ENCODE data around the gene AUTS2.
"Not testable (repeated sequence)": the region's sequence is repeated elsewhere in the genome, so short reads cannot be mapped to it uniquely, and the experiment has no call there.

AUTS2 gene

DNA sequence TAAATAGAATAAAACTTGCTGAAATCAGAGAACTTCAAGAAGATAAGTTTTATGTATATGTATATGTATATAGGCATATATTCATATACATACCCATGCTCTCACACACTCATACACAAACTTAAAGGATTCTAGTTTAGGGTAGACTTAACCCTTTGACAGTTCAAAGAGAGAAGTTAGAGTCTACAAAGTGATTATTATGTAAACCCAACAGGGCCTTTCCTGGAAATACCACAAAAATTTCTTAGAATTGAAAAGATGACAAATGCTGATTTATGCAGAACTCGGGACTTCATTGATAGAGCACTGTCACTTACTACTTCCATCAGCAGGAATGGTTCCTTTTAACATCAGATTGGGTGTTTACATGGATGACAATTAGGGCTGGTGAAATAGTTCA lies 763.5 kb downstream of the AUTS2 start:
- TF ChIP-seq, protein P1, sequence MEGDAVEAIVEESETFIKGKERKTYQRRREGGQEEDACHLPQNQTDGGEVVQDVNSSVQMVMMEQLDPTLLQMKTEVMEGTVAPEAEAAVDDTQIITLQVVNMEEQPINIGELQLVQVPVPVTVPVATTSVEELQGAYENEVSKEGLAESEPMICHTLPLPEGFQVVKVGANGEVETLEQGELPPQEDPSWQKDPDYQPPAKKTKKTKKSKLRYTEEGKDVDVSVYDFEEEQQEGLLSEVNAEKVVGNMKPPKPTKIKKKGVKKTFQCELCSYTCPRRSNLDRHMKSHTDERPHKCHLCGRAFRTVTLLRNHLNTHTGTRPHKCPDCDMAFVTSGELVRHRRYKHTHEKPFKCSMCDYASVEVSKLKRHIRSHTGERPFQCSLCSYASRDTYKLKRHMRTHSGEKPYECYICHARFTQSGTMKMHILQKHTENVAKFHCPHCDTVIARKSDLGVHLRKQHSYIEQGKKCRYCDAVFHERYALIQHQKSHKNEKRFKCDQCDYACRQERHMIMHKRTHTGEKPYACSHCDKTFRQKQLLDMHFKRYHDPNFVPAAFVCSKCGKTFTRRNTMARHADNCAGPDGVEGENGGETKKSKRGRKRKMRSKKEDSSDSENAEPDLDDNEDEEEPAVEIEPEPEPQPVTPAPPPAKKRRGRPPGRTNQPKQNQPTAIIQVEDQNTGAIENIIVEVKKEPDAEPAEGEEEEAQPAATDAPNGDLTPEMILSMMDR (conservative IDR thresholded peaks at IDR 0.05; ENCODE audit: low read length): no peak
- TF ChIP-seq EZH2phosphoT487 (IDR thresholded peaks at IDR 0.05; ENCODE audit: borderline replicate concordance): no peak
- H3K79me2 ChIP-seq (ENCODE audit: insufficient read depth, low read length): no peaks in the 10 kb centered on the region
- H3F3A ChIP-seq (ENCODE audit: low read depth): no peaks in the 10 kb centered on the region
- H2AFZ ChIP-seq (ENCODE audit: low read length): no peak overlapping the region
- no peaks in the 10 kb centered on the region for H3K9me2 ChIP-seq (replicated peaks; ENCODE audit: low read depth, low read length)
- H3K4me2 ChIP-seq (ENCODE audit: low read depth, low read length, poor library complexity, severe bottlenecking): no peak overlapping the region
- H3K4me3 ChIP-seq (ENCODE audit: low read length, poor library complexity, severe bottlenecking): no peak overlapping the region
- no peaks in the 10 kb centered on the region for H3K4me1 ChIP-seq (ENCODE audit: insufficient read depth, low read length, poor library complexity, severe bottlenecking)
- H3K36me3 ChIP-seq (ENCODE audit: insufficient read depth, low read length): no peaks in the 10 kb centered on the region
- H3K27me3 ChIP-seq (ENCODE audit: insufficient read depth, low read length, poor library complexity, severe bottlenecking): no peaks in the 10 kb centered on the region
- H4K20me1 ChIP-seq (ENCODE audit: insufficient read depth, low read length, poor library complexity, severe bottlenecking): no peaks in the 10 kb centered on the region
- no peaks in the 10 kb centered on the region for H3K9me3 ChIP-seq (ENCODE audit: insufficient read depth, low read depth, low read length)
- no peak overlapping the region for H3K9ac ChIP-seq (ENCODE audit: low read depth, low read length, poor library complexity, severe bottlenecking)

DNA sequence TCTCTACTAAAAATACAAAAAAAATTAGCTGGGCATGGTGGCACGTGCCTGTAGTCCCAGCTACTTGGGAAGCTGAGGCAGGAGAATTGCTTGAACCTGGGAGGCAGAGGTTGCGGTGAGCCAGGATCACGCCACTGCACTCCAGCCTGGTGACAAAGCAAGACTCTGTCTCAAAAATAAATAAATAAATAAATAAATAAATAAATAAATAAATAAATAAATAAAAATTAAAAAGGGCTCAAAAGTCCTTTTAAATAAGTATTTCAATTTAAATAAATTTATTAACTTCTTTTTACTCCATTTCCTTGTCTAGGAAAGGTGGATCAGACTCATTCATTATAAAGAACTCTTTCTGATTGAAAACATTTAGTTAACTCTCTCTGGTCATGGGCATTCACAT lies 766.1 kb downstream of the AUTS2 start:
- not testable (repeated sequence) for H3K9me2 ChIP-seq (replicated peaks; ENCODE audit: low read depth, low read length); H3K9ac ChIP-seq (ENCODE audit: low read depth, low read length, poor library complexity, severe bottlenecking); H3F3A ChIP-seq (ENCODE audit: low read depth); H2AFZ ChIP-seq (ENCODE audit: low read length); H3K4me2 ChIP-seq (ENCODE audit: low read depth, low read length, poor library complexity, severe bottlenecking); H3K4me3 ChIP-seq (ENCODE audit: low read length, poor library complexity, severe bottlenecking); H4K20me1 ChIP-seq (ENCODE audit: insufficient read depth, low read length, poor library complexity, severe bottlenecking); H3K36me3 ChIP-seq (ENCODE audit: insufficient read depth, low read length); H3K79me2 ChIP-seq (ENCODE audit: insufficient read depth, low read length); H3K9me3 ChIP-seq (ENCODE audit: insufficient read depth, low read depth, low read length); H3K27me3 ChIP-seq (ENCODE audit: insufficient read depth, low read length, poor library complexity, severe bottlenecking); H3K4me1 ChIP-seq (ENCODE audit: insufficient read depth, low read length, poor library complexity, severe bottlenecking)

DNA sequence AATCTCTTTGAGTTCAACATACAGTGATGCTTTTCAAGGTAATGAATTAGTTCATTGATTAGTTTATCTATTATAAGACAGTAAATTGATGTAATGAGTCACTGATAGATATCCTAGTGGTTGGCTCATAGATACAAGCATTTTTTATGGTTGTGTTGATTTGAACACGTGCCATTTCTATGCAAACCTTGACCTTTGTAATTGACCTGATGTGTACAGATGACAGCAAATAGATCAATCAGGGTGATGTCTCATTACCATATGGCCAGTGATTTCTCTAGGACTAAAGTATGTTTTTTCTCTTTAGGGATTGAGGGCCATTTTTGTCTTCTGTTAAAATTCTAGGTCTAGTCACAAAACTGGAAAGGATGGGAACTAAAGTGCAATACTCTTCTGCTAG lies 773.4 kb downstream of the AUTS2 start:
- no peak overlapping the region for H2AFZ ChIP-seq (ENCODE audit: low read length)
- no peak overlapping the region for H3K9ac ChIP-seq (ENCODE audit: low read depth, low read length, poor library complexity, severe bottlenecking)
- TF ChIP-seq EZH2phosphoT487 (IDR thresholded peaks at IDR 0.05; ENCODE audit: borderline replicate concordance): no peak
- TF ChIP-seq, protein P1 (conservative IDR thresholded peaks at IDR 0.05; ENCODE audit: low read length): no peak
- H4K20me1 ChIP-seq (ENCODE audit: insufficient read depth, low read length, poor library complexity, severe bottlenecking): no peaks in the 10 kb centered on the region
- peaks cover 6% of the 10 kb centered on the region for H3K4me1 ChIP-seq (ENCODE audit: insufficient read depth, low read length, poor library complexity, severe bottlenecking)
- no peaks in the 10 kb centered on the region for H3K9me2 ChIP-seq (replicated peaks; ENCODE audit: low read depth, low read length)
- H3K79me2 ChIP-seq (ENCODE audit: insufficient read depth, low read length): no peaks in the 10 kb centered on the region
- no peaks in the 10 kb centered on the region for H3K9me3 ChIP-seq (ENCODE audit: insufficient read depth, low read depth, low read length)
- H3K4me3 ChIP-seq (ENCODE audit: low read length, poor library complexity, severe bottlenecking): no peak overlapping the region
- no peaks in the 10 kb centered on the region for H3K27me3 ChIP-seq (ENCODE audit: insufficient read depth, low read length, poor library complexity, severe bottlenecking)
- no peaks in the 10 kb centered on the region for H3K36me3 ChIP-seq (ENCODE audit: insufficient read depth, low read length)
- H3K4me2 ChIP-seq (ENCODE audit: low read depth, low read length, poor library complexity, severe bottlenecking): no peak overlapping the region
- no peaks in the 10 kb centered on the region for H3F3A ChIP-seq (ENCODE audit: low read depth)

DNA sequence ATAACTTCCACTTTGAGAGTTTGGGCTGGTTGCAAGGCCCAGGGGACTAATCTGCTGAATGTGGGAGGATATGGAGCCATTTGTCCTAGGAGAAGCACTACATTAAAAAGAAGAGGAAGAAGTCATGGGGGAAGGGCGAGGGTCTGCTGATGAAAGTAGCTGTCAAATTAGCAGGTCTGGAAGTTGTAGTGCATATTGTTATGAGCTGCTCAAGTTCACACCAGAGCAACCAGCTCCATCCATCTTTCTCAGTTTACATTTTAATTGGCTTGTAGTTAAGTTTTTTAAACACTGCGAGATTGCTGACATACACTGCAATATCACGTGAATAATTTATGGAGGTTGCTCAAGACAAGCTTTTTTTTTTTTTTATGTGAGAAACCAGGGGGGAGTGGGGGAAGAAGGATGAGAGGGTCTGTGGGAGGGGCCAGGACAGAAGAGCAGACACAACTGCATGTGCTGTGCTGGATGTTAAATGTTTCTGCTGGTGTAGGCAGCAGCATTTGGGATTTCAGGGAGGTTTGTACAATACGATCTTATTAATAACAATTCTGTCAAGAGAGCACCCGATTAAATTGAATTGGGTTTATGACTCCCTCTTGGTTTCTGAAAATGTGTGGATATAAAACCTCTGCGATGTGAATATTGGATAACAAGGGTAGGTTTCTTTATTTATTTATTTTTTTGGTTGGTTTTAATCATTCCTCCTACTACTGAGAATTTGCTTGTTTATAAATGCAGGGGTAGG lies 774.7 kb downstream of the AUTS2 start:
- no peaks in the 10 kb centered on the region for H3K79me2 ChIP-seq (ENCODE audit: insufficient read depth, low read length)
- H3K27me3 ChIP-seq (ENCODE audit: insufficient read depth, low read length, poor library complexity, severe bottlenecking): no peaks in the 10 kb centered on the region
- H2AFZ ChIP-seq (ENCODE audit: low read length): no peak overlapping the region
- H3K9me2 ChIP-seq (replicated peaks; ENCODE audit: low read depth, low read length): no peaks in the 10 kb centered on the region
- no peak overlapping the region for H3K9ac ChIP-seq (ENCODE audit: low read depth, low read length, poor library complexity, severe bottlenecking)
- no peaks in the 10 kb centered on the region for H3K9me3 ChIP-seq (ENCODE audit: insufficient read depth, low read depth, low read length)
- peaks cover 6% of the 10 kb centered on the region for H3K4me1 ChIP-seq (ENCODE audit: insufficient read depth, low read length, poor library complexity, severe bottlenecking)
- TF ChIP-seq, protein P1 (conservative IDR thresholded peaks at IDR 0.05; ENCODE audit: low read length): no peak
- H4K20me1 ChIP-seq (ENCODE audit: insufficient read depth, low read length, poor library complexity, severe bottlenecking): no peaks in the 10 kb centered on the region
- no peak overlapping the region for H3K4me3 ChIP-seq (ENCODE audit: low read length, poor library complexity, severe bottlenecking)
- no peak overlapping the region for H3K4me2 ChIP-seq (ENCODE audit: low read depth, low read length, poor library complexity, severe bottlenecking)
- no peaks in the 10 kb centered on the region for H3F3A ChIP-seq (ENCODE audit: low read depth)
- no peaks in the 10 kb centered on the region for H3K36me3 ChIP-seq (ENCODE audit: insufficient read depth, low read length)
